BLaER1 (cell line): ENCODE data around the gene ROR1.

Experiments
- H3K27ac ChIP-seq: shearing (Covaris generic); formaldehyde crosslinking; 2 replicates; pipeline ENCODE4 v1.8.1; 2022
- H3K27me3 ChIP-seq: shearing (Covaris generic); formaldehyde crosslinking; 2 replicates; pipeline ENCODE4 v1.8.1; 2022
- H3K36me3 ChIP-seq: shearing (Covaris generic); formaldehyde crosslinking; 2 replicates; pipeline ENCODE4 v1.8.1; 2022
- H3K4me1 ChIP-seq: shearing (Covaris generic); formaldehyde crosslinking; 2 replicates; pipeline ENCODE4 v1.8.1; 2022
- H3K4me2 ChIP-seq: shearing (Covaris generic); formaldehyde crosslinking; 2 replicates; pipeline ENCODE4 v1.8.1; 2022
- H3K4me3 ChIP-seq: shearing (Covaris generic); formaldehyde crosslinking; 2 replicates; pipeline ENCODE4 v1.8.1; 2022
- H3K9ac ChIP-seq: shearing (Covaris generic); formaldehyde crosslinking; 2 replicates; pipeline ENCODE4 v1.8.1; 2022
- H3K9me3 ChIP-seq: shearing (Covaris generic); formaldehyde crosslinking; 2 replicates; pipeline ENCODE4 v1.8.1; 2022
- H4K20me1 ChIP-seq: shearing (Covaris generic); formaldehyde crosslinking; 2 replicates; pipeline ENCODE4 v1.8.1; 2022
- Cebpa-rat ChIP-seq: shearing (Covaris generic); IDR thresholded peaks from 2 replicates; pipeline ENCODE4 v1.8.1; 2022

The ROR1 gene

GRCh38 chr1:63874278-63874880 lies 100.6 kb downstream of the ROR1 start:
- Histone ChIP-seq H3K9me3 (no peaks in the 10 kb centered on the region), H3K4me2 (no peak overlapping the region), H3K36me3 (no peaks in the 10 kb centered on the region), H3K4me1 (peaks cover 10% of the 10 kb centered on the region; the same call in 1 of the 2 replicates), H3K27me3 (no peaks in the 10 kb centered on the region), H4K20me1 (no peaks in the 10 kb centered on the region; the same call in 1 of the 2 replicates), H3K9ac (no peak overlapping the region), H3K4me3 (no peak overlapping the region), H3K27ac (no peak overlapping the region)
- no peak for TF ChIP-seq Cebpa-rat

- H4K20me1 ChIP-seq = no peaks in the 10 kb centered on the region; the same call in 1 of the 2 replicates
- H3K27me3 ChIP-seq = no peaks in the 10 kb centered on the region
- no peaks in the 10 kb centered on the region for H3K36me3 ChIP-seq
- H3K9ac ChIP-seq = no peak overlapping the region
- H3K4me1 ChIP-seq = peaks cover 10% of the 10 kb centered on the region; the same call in 1 of the 2 replicates
- TF ChIP-seq Cebpa-rat = no peak
- no peak overlapping the region for H3K4me2 ChIP-seq
- no peak overlapping the region for H3K27ac ChIP-seq
- H3K9me3 ChIP-seq = no peaks in the 10 kb centered on the region
- H3K4me3 ChIP-seq = no peak overlapping the region
Measured at GRCh38 chr1:63875636-63876035, 101.8 kb downstream of the ROR1 start.

GRCh38 chr1:63877021-63877767 lies 103.4 kb downstream of the ROR1 start:
- Histone ChIP-seq H4K20me1 (no peaks in the 10 kb centered on the region; the same call in 1 of the 2 replicates), H3K27ac (no peak overlapping the region), H3K9me3 (no peaks in the 10 kb centered on the region), H3K9ac (no peak overlapping the region), H3K27me3 (no peaks in the 10 kb centered on the region), H3K36me3 (no peaks in the 10 kb centered on the region), H3K4me3 (no peak overlapping the region), H3K4me1 (peaks cover 10% of the 10 kb centered on the region; the same call in 1 of the 2 replicates), H3K4me2 (no peak overlapping the region)
- no peak for TF ChIP-seq Cebpa-rat

- no peak overlapping the region for H3K9ac ChIP-seq
- no peak overlapping the region for H3K4me3 ChIP-seq
- H3K4me2 ChIP-seq = no peak overlapping the region
- H3K36me3 ChIP-seq = no peaks in the 10 kb centered on the region
- peaks cover 10% of the 10 kb centered on the region; the same call in 1 of the 2 replicates for H3K4me1 ChIP-seq
- TF ChIP-seq Cebpa-rat = no peak
- no peaks in the 10 kb centered on the region for H3K27me3 ChIP-seq
- H3K27ac ChIP-seq = no peak overlapping the region
- no peaks in the 10 kb centered on the region for H3K9me3 ChIP-seq
- H4K20me1 ChIP-seq = no peaks in the 10 kb centered on the region; the same call in 1 of the 2 replicates
Measured at GRCh38 chr1:63877816-63878215, 104.0 kb downstream of the ROR1 start.

GRCh38 chr1:63878932-63879331 lies 105.1 kb downstream of the ROR1 start:
- Histone ChIP-seq H3K4me2 (peak overlapping the region; percentile 3; the same call in 1 of the 2 replicates), H3K36me3 (no peaks in the 10 kb centered on the region), H4K20me1 (no peaks in the 10 kb centered on the region; the same call in 1 of the 2 replicates), H3K27ac (no peak overlapping the region), H3K9me3 (no peaks in the 10 kb centered on the region), H3K27me3 (no peaks in the 10 kb centered on the region), H3K4me3 (no peak overlapping the region), H3K9ac (no peak overlapping the region), H3K4me1 (peaks cover 10% of the 10 kb centered on the region; the same call in 1 of the 2 replicates)
- no peak for TF ChIP-seq Cebpa-rat

GRCh38 chr1:63880958-63881576 lies 107.2 kb downstream of the ROR1 start:
- H3K4me3 ChIP-seq = no peak overlapping the region
- no peak for TF ChIP-seq Cebpa-rat
- no peaks in the 10 kb centered on the region for H3K9me3 ChIP-seq
- H4K20me1 ChIP-seq = no peaks in the 10 kb centered on the region
- no peak overlapping the region for H3K4me2 ChIP-seq
- peaks cover 10% of the 10 kb centered on the region; the same call in 1 of the 2 replicates for H3K4me1 ChIP-seq
- H3K9ac ChIP-seq = no peak overlapping the region
- H3K36me3 ChIP-seq = no peaks in the 10 kb centered on the region
- H3K27me3 ChIP-seq = no peaks in the 10 kb centered on the region
- no peak overlapping the region for H3K27ac ChIP-seq

GRCh38 chr1:63882048-63882704 lies 108.4 kb downstream of the ROR1 start:
- Histone ChIP-seq H3K9me3 (no peaks in the 10 kb centered on the region), H3K4me2 (no peak overlapping the region), H3K36me3 (no peaks in the 10 kb centered on the region), H3K27ac (no peak overlapping the region), H3K4me3 (no peak overlapping the region), H3K4me1 (peaks cover 10% of the 10 kb centered on the region; the same call in 1 of the 2 replicates), H4K20me1 (no peaks in the 10 kb centered on the region), H3K9ac (no peak overlapping the region), H3K27me3 (no peaks in the 10 kb centered on the region)
- no peak for TF ChIP-seq Cebpa-rat

GRCh38 chr1:63883494-63884235 lies 109.8 kb downstream of the ROR1 start:
- H4K20me1 ChIP-seq = no peaks in the 10 kb centered on the region
- H3K27me3 ChIP-seq = no peaks in the 10 kb centered on the region
- no peak overlapping the region for H3K27ac ChIP-seq
- no peaks in the 10 kb centered on the region for H3K36me3 ChIP-seq
- no peak overlapping the region for H3K4me2 ChIP-seq
- no peak overlapping the region for H3K4me3 ChIP-seq
- no peaks in the 10 kb centered on the region for H3K9me3 ChIP-seq
- H3K4me1 ChIP-seq = peaks cover 7% of the 10 kb centered on the region; the same call in 1 of the 2 replicates
- TF ChIP-seq Cebpa-rat = no peak
- H3K9ac ChIP-seq = no peak overlapping the region

- H3K9me3 ChIP-seq = no peaks in the 10 kb centered on the region
- no peak for TF ChIP-seq Cebpa-rat
- no peak overlapping the region for H3K9ac ChIP-seq
- no peak overlapping the region for H3K4me2 ChIP-seq
- H3K27me3 ChIP-seq = no peaks in the 10 kb centered on the region
- H3K27ac ChIP-seq = no peak overlapping the region
- H3K4me1 ChIP-seq = no peaks in the 10 kb centered on the region
- H4K20me1 ChIP-seq = no peaks in the 10 kb centered on the region
- no peaks in the 10 kb centered on the region for H3K36me3 ChIP-seq
- no peak overlapping the region for H3K4me3 ChIP-seq
Measured at GRCh38 chr1:63884486-63884885, 110.7 kb downstream of the ROR1 start.
